Epithelial cell of esophagus (primary cell): Measurements from ENCODE around the gene ZNF488.
A peak's percentile ranks its signal among the peaks of the same experiment; 100 is the strongest.

Source experiments
- DNase-seq: peaks from one replicate; pipeline ENCODE4 v3.0.0; 2010; ENCODE audit warnings: low read depth
- H3K4me3 ChIP-seq: 2 replicates; pipeline ENCODE4 v1.5.1; 2011; ENCODE audit warnings: mild to moderate bottlenecking, low read length, control low read depth
- TF ChIP-seq, protein P1 (sequence below): IDR thresholded peaks from 2 replicates; pipeline ENCODE4 v1.5.1; 2011; ENCODE audit warnings: low read depth, mild to moderate bottlenecking, low read length, control low read depth, inconsistent platforms; ENCODE audit not compliant: insufficient read depth; ENCODE audit errors: missing control alignments

The ZNF488 gene

DNA sequence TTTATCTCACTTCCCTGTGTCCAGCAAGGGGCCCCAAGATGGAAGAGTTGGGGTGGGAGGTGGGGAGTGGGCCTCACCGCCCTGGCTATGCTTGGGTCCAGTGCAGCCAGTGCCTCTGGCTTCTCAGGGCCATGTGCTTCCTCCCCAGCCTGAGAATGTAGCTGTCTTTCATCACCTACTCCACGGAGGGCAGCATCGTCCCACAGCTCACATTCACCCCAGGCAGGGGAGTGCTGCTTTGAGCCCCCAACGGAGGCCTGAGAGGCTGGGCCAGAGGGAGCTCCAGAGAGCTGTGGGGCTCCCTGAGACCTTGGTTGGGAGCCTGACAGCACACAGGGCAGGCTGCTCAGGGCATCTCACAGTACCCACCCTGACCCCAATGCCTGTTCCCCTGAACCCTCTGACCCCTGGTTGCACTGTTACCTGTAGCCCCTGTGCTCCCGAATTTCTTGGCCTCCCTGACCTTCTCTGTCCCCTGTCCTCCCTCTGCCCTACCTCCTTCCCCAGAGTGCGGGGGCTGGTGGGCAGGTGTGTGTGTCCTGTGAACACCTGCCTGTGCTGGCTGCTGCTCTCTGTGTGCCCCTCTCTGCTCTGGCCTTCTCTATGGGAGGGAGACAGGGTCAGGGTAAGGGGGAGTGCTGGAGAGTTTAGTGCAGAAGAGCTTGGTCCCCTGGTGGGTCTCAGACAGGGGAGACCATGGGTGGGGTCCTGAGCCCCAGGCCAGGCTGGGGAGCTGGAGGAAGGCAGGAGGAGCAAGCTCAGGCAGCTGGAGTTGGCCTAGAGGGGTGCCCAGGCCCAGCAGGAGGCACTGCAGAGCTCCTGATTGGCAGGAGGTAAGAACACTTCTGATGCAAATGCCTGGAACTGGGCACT is 19.6 kb upstream of the ZNF488 start:
- H3K4me3 ChIP-seq: no peak overlapping the region
- DNase-seq: no peak
- TF ChIP-seq, protein P1, sequence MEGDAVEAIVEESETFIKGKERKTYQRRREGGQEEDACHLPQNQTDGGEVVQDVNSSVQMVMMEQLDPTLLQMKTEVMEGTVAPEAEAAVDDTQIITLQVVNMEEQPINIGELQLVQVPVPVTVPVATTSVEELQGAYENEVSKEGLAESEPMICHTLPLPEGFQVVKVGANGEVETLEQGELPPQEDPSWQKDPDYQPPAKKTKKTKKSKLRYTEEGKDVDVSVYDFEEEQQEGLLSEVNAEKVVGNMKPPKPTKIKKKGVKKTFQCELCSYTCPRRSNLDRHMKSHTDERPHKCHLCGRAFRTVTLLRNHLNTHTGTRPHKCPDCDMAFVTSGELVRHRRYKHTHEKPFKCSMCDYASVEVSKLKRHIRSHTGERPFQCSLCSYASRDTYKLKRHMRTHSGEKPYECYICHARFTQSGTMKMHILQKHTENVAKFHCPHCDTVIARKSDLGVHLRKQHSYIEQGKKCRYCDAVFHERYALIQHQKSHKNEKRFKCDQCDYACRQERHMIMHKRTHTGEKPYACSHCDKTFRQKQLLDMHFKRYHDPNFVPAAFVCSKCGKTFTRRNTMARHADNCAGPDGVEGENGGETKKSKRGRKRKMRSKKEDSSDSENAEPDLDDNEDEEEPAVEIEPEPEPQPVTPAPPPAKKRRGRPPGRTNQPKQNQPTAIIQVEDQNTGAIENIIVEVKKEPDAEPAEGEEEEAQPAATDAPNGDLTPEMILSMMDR: no peak

DNA sequence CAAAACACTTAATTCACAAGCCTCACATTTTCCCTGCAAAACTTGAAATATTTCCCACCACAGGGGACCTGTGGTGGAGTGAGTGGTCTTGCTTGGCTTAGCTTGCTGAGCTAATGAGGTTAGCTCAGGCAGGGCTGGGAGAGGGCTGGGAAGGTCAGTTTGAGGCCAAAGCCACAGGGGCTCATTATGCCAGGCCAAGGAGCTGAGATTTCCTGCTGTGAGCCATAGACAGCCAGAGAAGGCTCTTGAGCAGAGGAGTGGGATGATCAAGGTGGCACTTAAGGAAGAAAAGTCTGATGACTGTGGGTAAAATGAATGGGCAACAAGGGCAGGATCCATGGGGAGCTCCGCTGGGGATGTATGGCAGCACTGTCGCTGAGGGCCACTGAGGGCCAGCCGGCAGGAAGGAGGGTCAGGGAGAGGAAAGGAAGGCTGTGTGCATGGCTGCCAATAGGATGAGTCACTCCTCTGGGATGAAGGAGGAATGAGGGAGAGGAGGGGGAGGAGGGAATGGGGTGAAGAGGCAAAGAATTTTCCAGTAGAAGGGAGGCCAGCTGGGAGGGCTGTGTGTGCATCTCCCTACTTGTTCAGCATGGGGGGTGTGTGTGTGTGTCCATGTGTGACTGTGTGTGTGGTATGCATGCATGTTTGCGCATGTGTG is 18.7 kb upstream of the ZNF488 start:
- TF ChIP-seq, protein P1: no peak
- DNase-seq: peak; percentile 74
- no peak overlapping the region for H3K4me3 ChIP-seq

DNA sequence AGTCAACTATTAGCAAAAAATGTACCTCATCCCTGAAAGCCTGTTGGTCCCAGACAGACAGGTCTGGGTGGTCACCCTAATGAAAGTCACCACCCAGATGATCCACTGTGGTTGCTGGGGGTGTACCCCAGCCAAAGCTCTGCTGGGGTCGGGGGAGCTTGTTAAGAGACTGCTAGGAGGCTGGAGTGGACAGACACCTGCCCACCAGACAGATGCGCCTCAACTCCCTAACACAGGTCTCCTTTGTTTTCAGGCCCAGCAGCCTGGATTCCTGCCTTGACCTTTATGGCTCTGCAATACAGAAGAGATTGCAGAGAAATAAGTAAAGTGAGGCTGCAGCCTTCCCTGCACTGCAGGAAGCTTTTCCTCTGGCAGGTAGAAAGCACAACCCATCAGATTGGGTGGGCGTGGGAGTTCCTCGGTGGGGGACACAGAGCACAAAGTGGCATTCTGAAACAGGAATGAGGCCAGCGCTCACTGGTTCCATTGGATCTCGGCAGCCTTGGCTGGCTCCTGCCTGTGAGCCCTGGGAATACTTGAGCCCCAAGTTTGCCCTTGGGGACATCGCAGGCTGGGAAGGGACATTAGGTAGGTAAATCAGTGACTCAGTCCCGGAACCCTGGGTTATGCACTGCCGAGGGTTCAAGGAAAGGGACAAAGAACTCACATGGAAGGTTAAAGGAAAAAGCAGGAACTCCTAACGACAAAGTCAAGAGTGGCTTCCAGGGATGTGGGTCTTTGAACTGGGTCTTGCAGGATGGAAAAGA is 18.0 kb upstream of the ZNF488 start:
- DNase-seq: no peak
- TF ChIP-seq, protein P1: no peak
- no peak overlapping the region for H3K4me3 ChIP-seq

DNA sequence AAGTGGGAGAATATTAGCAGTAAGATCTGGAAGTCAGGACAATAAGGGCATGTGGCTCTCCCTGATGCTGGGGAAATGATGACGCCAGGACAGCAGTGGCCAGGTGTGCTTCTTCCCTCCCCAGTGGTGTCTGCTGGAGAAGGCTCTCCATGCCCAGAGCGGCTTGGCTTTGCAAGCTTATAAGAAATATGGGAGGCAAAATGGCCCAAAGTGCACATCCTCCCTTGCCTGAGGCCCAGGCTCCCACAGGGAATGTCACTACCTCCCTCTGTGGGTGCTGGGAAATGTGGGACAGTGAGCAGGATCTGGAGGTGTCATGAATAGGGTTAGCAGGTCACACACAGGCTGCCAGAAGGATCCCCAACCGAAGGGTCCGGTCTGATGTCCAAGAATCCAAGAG is 17.1 kb upstream of the ZNF488 start:
- DNase-seq: no peak
- H3K4me3 ChIP-seq: no peak overlapping the region
- TF ChIP-seq, protein P1: no peak

DNA sequence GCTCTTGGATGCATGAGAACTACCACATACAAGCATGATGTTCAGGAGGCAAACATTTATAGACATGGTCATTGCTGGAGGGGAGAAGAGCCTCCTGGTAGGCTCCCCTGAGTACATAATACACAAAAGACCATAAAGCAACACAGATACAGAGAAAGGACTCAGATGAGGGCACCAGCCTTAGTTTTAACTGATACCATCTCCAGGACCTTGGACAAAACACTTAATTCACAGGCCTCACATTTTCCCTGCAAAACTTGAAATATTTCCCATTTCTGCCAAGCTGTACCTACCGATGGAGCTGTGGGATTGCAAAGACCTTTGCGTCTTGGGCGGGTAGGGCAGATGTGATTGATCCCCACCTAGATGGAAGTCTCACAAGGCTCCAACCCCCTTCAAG is 16.7 kb upstream of the ZNF488 start:
- no peak for DNase-seq
- no peak overlapping the region for H3K4me3 ChIP-seq
- TF ChIP-seq, protein P1: no peak

DNA sequence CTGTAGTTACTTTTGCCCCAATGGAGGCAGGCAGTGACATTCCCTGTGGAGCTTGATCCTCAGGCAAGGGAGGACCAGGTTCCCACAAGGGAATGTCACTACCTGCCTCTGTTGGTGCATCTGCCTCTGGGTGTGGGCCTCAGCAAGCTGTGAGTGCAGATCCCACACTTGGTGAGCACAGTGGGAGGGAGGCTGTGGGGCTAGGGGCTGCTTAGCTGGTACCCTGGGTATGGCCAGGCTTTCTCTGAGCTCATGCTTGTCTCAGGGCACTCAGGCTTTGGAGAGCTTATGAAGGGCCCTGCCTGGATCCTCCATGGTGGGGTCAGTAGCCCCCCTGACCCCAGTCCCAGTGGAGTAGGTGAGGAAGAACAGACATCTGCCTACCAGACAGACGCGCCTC is 16.2 kb upstream of the ZNF488 start:
- TF ChIP-seq, protein P1: no peak

More for the DNA sequence above, 16.2 kb upstream of the ZNF488 start:
- no peak overlapping the region for H3K4me3 ChIP-seq
- no peak for DNase-seq
